Panc1 (cell line): ENCODE results near the gene FYN. TPM values are rescaled to one million over a fixed set of nuclear protein-coding genes. Genes with fewer than 3 reads are reported as not detected.

ENCODE experiments used
- ATAC-seq: fragments of 200-7000 bp; cut with Tn5 transposase; 2 replicates; pipeline ENCODE4 v1.9.1; 2020; ENCODE audit warnings: mild to moderate bottlenecking, moderate library complexity
- BruUV-seq: library from RNA; stranded (reverse); fragments of 400-500 nt; replicated peaks from 2 replicates; lab custom pipeline; 2021; lab: Mats Ljungman, UMichigan
- CTCF ChIA-PET: fragments of 300-600 bp; sonication (Branson Sonifier 250); formaldehyde crosslinking; loops from one replicate; lab custom pipeline; 2022; ENCODE audit warnings: antibody characterized with exemption; lab: Charles Lee
- POLR2A ChIA-PET: fragments of 300-600 bp; sonication (Branson Sonifier 250); formaldehyde crosslinking; loops from one replicate; lab custom pipeline; 2022; ENCODE audit warnings: antibody characterized with exemption; lab: Charles Lee
- DNase-seq: peaks from one replicate; pipeline ENCODE4 v3.0.0-alpha.2; 2010; ENCODE audit warnings: low read depth, low spot score
- H3K27ac ChIP-seq: 2 replicates; pipeline ENCODE4 v1.5.1; 2011; ENCODE audit warnings: mild to moderate bottlenecking, low read length, inconsistent platforms
- H3K27me3 ChIP-seq: fragments of 200-500 bp; sonication (Bioruptor generic); 2 replicates; pipeline ENCODE4 v1.6.0; 2014; ENCODE audit warnings: low read length, inconsistent platforms; ENCODE audit not compliant: control insufficient read depth, insufficient read depth
- H3K36me3 ChIP-seq: fragments of 200-500 bp; sonication (Bioruptor generic); 2 replicates; pipeline ENCODE4 v1.5.1; 2014; ENCODE audit warnings: inconsistent platforms, mild to moderate bottlenecking, low read length, moderate library complexity; ENCODE audit not compliant: control insufficient read depth, insufficient read depth
- H3K4me1 ChIP-seq: 2 replicates; pipeline ENCODE4 v1.5.1; 2011; ENCODE audit warnings: inconsistent platforms, mild to moderate bottlenecking, low read length, moderate library complexity; ENCODE audit not compliant: control insufficient read depth, insufficient read depth
- H3K4me3 ChIP-seq, 2 experiments: 2 replicates each; pipeline ENCODE4 v1.5.1; 2011 to 2012; ENCODE audit warnings: low read depth in 2 of 2, low read length in 2 of 2, mild to moderate bottlenecking in 2 of 2, inconsistent platforms in 1 of 2, moderate library complexity in 1 of 2
- H3K9me3 ChIP-seq: fragments of 200-500 bp; sonication (Bioruptor generic); 2 replicates; pipeline ENCODE4 v1.5.1; 2014; ENCODE audit warnings: low read depth, mild to moderate bottlenecking, inconsistent platforms, low read length, moderate library complexity; ENCODE audit not compliant: control insufficient read depth, insufficient read depth
- CTCF ChIP-seq: fragments of 450-650 bp; IDR thresholded peaks from 2 replicates; pipeline ENCODE4 v1.5.1; 2017; ENCODE audit warnings: mild to moderate bottlenecking
- POLR2AphosphoS5 ChIP-seq: IDR thresholded peaks from 2 replicates; pipeline ENCODE4 v1.6.1; 2012; ENCODE audit warnings: mild to moderate bottlenecking, low read depth, low read length, moderate library complexity
- REST ChIP-seq, 2 experiments: IDR thresholded peaks; 2 replicates each; pipeline ENCODE4 v1.6.1; 2011 to 2012; ENCODE audit warnings: low read depth in 2 of 2, control low read depth in 1 of 2, low read length in 1 of 2, mild to moderate bottlenecking in 1 of 2, moderate library complexity in 1 of 2; ENCODE audit not compliant: insufficient read depth in 1 of 2
- SIN3A ChIP-seq: IDR thresholded peaks from 2 replicates; pipeline ENCODE4 v1.6.1; 2012; ENCODE audit warnings: low read depth, mild to moderate bottlenecking, low read length, moderate library complexity, borderline replicate concordance; ENCODE audit not compliant: insufficient read depth
- TCF7L2 ChIP-seq: IDR thresholded peaks from 2 replicates; pipeline ENCODE4 v1.6.1; 2011; ENCODE audit warnings: mild to moderate bottlenecking, low read depth, low read length, inconsistent platforms
- in situ Hi-C: cut with HindIII; loops from 2 replicates; pipeline ENCODE4 v1.10.0; 2016; ENCODE audit warnings: low sequenced_read_pairs, low pct_unique_long_range_greater_than_20kb
- intact Hi-C: fragments of 100-400 bp; cut with micrococcal nuclease; formaldehyde crosslinking; loops from one replicate; pipeline ENCODE4 v1.10.0; 2022; ENCODE audit not compliant: unreplicated experiment
- total RNA-seq: library from RNA; stranded (reverse); gene quantifications from one replicate; pipeline ENCODE4 v1.2.1, GENCODE V29; 2021; ENCODE audit not compliant: unreplicated experiment

Gene FYN
- total RNA-seq, 1 experiment from 2014 or later = 4.2 TPM

- Histone ChIP-seq H3K4me1 (no peaks in the 10 kb centered on the region), H3K4me3 (no peak overlapping the region), H3K27ac (no peak overlapping the region), H3K27me3 (peaks cover 34% of the 10 kb centered on the region), H3K9me3 (no peaks in the 10 kb centered on the region), H3K36me3 (no peaks in the 10 kb centered on the region)
- ATAC-seq (no peak), DNase-seq (no peak)
- POLR2A ChIA-PET = interaction anchor here (0.6 kb wide), 1 partner anchor 9 kb away, joined by 6 read pairs; no protein-coding TSS in a partner anchor
- in situ Hi-C loops (no loop called here), intact Hi-C loops (no loop called here)
- no peak for TF ChIP-seq TCF7L2
- no peak for TF ChIP-seq REST (IDR thresholded peaks at IDR 0.05; ENCODE audit: insufficient read depth in 1 of 2, low read depth in 2 of 2, low read length in 1 of 2)
- TF ChIP-seq POLR2AphosphoS5 = no peak
- no peak for TF ChIP-seq CTCF
- no peak for TF ChIP-seq SIN3A
- CTCF ChIA-PET = no interaction called here
- BruUV-seq = no TSS peak
These were observed 129.9 kb downstream of the FYN start for GRCh38 chr6:111743360-111743759.

GRCh38 chr6:111741177-111741952 lies 131.9 kb downstream of the FYN start:
- intact Hi-C loops (no loop called here), in situ Hi-C loops (no loop called here)
- no peaks in the 10 kb centered on the region for H3K36me3 ChIP-seq
- no peaks in the 10 kb centered on the region for H3K4me1 ChIP-seq
- POLR2A ChIA-PET = no interaction called here
- no TSS peak for BruUV-seq
- DNase-seq = no peak
- H3K4me3 ChIP-seq = no peak overlapping the region
- CTCF ChIA-PET = no interaction called here
- TF ChIP-seq SIN3A = no peak
- no peak for TF ChIP-seq POLR2AphosphoS5
- TF ChIP-seq CTCF = no peak
- TF ChIP-seq TCF7L2 = no peak
- TF ChIP-seq REST (IDR thresholded peaks at IDR 0.05; ENCODE audit: insufficient read depth in 1 of 2, low read depth in 2 of 2, low read length in 1 of 2) = no peak
- ATAC-seq = no peak
- no peak overlapping the region for H3K27ac ChIP-seq
- H3K9me3 ChIP-seq = no peaks in the 10 kb centered on the region
- H3K27me3 ChIP-seq = peaks cover 37% of the 10 kb centered on the region
